Neutrophil (primary cell): Measurements from ENCODE around the gene SIDT1.

Source experiments
- H3K27ac ChIP-seq: fragments of 200-600 bp; sonication (generic); 2 replicates; pipeline ENCODE4 v1.5.1; 2016; ENCODE audit warnings: mild to moderate bottlenecking, moderate library complexity
- H3K27me3 ChIP-seq: fragments of 200-600 bp; sonication (generic); 2 replicates; pipeline ENCODE4 v1.6.0; 2016; ENCODE audit warnings: mild to moderate bottlenecking
- H3K36me3 ChIP-seq: fragments of 200-600 bp; sonication (generic); 2 replicates; pipeline ENCODE4 v1.5.1; 2017
- H3K4me1 ChIP-seq, 2 experiments: fragments of 200-600 bp in 1 of 2; sonication (generic) in 1 of 2; 1 replicate in 1 of 2; 2 replicates in 1 of 2; pipeline versions ENCODE4 v1.5.1 to v1.6.1; 2013 to 2016; ENCODE audit warnings: low read depth in 1 of 2, low read length in 1 of 2, mild to moderate bottlenecking in 1 of 2, moderate library complexity in 1 of 2; ENCODE audit not compliant: control insufficient read depth in 1 of 2, insufficient read depth in 1 of 2
- H3K4me3 ChIP-seq, 2 experiments: fragments of 200-600 bp in 1 of 2; sonication (generic) in 1 of 2; 1 replicate in 1 of 2; 2 replicates in 1 of 2; pipeline ENCODE4 v1.5.1; 2013 to 2016; ENCODE audit warnings: low read depth in 1 of 2, low read length in 1 of 2, mild to moderate bottlenecking in 1 of 2, moderate library complexity in 1 of 2
- H3K9me3 ChIP-seq: fragments of 200-600 bp; sonication (generic); 2 replicates; pipeline ENCODE4 v1.5.1; 2016
- TF ChIP-seq, protein P1 (sequence below): fragments of 200-600 bp; sonication (generic); IDR thresholded peaks from 2 replicates; pipeline ENCODE4 v1.5.1; 2016; ENCODE audit warnings: antibody characterized with exemption

SIDT1 gene

DNA sequence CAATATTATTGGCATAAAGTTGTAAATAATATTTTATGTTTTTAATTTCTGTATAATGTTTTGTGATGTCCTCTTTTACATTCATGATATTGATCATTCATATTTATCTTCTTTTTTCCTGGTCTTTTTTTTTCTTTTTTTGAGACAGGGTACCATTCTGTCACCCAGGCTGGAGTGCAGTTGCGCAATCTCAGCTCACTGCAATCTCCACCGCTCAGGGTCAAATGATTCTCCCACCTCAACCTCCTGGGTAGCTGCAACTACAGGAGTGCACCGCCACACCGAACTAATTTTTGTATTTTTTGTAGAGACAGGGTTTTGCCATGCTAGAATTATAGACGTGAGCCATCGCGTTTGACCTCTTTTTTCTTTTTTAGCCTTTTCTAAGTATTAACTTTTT is 111.2 kb downstream of the SIDT1 start:
- H3K36me3 ChIP-seq: no peaks in the 10 kb centered on the region
- no peaks in the 10 kb centered on the region for H3K27me3 ChIP-seq
- H3K4me3 ChIP-seq: no peak overlapping the region
- H3K4me1 ChIP-seq: no peaks in the 10 kb centered on the region
- H3K27ac ChIP-seq: no peak overlapping the region
- TF ChIP-seq, protein P1, sequence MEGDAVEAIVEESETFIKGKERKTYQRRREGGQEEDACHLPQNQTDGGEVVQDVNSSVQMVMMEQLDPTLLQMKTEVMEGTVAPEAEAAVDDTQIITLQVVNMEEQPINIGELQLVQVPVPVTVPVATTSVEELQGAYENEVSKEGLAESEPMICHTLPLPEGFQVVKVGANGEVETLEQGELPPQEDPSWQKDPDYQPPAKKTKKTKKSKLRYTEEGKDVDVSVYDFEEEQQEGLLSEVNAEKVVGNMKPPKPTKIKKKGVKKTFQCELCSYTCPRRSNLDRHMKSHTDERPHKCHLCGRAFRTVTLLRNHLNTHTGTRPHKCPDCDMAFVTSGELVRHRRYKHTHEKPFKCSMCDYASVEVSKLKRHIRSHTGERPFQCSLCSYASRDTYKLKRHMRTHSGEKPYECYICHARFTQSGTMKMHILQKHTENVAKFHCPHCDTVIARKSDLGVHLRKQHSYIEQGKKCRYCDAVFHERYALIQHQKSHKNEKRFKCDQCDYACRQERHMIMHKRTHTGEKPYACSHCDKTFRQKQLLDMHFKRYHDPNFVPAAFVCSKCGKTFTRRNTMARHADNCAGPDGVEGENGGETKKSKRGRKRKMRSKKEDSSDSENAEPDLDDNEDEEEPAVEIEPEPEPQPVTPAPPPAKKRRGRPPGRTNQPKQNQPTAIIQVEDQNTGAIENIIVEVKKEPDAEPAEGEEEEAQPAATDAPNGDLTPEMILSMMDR: no peak
- peaks cover 9% of the 10 kb centered on the region for H3K9me3 ChIP-seq

DNA sequence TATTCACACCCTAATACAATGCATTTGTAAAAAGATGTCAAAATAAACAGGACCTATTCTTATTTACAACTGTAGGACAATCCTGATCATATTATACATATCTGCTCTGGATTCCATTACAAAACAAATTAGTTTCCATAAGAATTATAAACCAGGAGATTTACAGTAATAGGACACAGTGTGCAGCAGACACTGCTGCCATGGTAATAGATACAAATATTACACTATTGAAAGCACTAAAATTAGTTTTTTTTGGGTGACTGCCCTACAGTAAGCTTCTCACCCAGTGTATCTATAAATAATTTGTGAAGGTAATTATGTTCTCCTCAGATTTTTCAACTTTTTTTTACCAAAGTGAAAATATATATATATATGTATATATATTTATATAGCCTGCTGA is 116.2 kb downstream of the SIDT1 start:
- H3K9me3 ChIP-seq: peaks cover 9% of the 10 kb centered on the region

DNA sequence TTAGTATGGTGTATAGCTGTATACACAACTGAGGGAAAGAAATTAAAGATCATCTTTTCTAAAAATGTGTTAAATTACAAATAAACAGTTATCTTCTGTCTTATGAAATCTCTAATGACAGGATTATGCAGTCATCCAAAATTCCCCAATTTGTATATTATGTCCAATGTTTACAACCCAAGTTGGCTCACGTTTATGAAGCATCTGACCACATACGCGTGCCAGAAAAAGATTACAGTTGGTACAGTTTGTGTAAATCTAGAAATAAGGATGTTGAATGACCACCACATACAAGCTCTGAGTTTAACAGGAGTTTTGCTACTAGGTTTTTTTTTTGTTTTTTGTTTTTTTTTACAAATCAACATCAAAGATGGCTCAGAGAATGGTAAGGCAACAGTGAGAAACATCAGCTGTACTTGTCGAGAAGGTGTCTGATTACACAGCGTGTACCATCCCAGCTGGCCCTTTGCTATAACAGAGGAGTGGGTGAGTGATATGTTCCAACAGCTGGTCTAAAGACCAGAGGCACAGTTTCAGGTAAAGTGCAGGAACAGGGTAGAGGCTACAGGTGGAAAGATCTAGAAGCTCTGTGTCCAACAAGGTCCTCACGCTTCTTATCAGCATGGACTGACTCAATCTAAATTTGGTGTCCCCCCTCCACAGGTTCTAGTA is 117.0 kb downstream of the SIDT1 start:
- Histone ChIP-seq H3K4me3 (no peak overlapping the region), H3K4me1 (no peaks in the 10 kb centered on the region), H3K27ac (no peak overlapping the region), H3K36me3 (no peaks in the 10 kb centered on the region), H3K27me3 (no peaks in the 10 kb centered on the region), H3K9me3 (peaks cover 9% of the 10 kb centered on the region)
- TF ChIP-seq, protein P1: no peak

More for the DNA sequence above, 116.2 kb downstream of the SIDT1 start:
- Histone ChIP-seq H3K27me3 (no peaks in the 10 kb centered on the region), H3K27ac (no peak overlapping the region), H3K4me1 (no peaks in the 10 kb centered on the region), H3K36me3 (no peaks in the 10 kb centered on the region), H3K4me3 (no peak overlapping the region)
- TF ChIP-seq, protein P1: no peak

DNA sequence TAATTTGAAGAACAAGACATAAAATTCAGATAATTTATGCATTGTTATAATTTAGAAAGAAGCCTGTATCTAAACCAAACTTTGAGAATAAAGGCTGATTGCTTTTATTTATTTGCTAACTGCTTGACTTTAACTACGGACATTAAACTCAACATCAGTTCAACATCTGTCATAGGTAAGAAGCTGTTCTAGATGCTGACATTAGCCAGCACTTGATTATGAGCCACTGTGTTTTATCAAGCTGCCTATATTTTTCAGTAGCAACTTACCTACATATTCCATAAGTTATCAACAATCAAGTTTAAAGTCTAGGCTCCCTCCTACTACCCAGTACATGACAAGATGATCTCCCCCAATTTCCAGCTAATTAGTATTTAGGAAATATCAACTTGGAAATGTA is 122.0 kb downstream of the SIDT1 start:
- Histone ChIP-seq H3K27me3 (no peaks in the 10 kb centered on the region), H3K27ac (no peak overlapping the region), H3K4me3 (no peak overlapping the region), H3K9me3 (no peaks in the 10 kb centered on the region), H3K36me3 (peaks cover 33% of the 10 kb centered on the region), H3K4me1 (no peaks in the 10 kb centered on the region)
- TF ChIP-seq, protein P1: no peak

DNA sequence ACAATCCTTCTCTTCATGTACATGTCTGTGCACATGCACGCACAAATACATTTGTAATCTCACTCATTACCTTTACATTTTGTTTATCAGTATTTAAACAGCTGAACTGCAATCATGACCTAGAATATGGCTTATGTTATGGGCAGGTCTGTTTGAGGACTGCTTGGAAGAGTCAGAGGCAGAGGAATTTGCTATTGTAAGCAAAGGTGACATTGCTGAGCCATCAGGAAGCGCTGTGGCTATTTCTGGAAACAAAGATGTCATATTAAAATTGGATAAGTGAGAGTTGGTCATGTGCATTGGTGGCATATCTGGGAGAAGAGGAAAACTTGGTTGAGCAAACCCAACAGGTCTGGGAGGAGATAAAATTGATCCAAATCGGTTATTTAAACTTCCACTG is 122.5 kb downstream of the SIDT1 start:
- Histone ChIP-seq H3K36me3 (peaks cover 38% of the 10 kb centered on the region), H3K4me1 (no peaks in the 10 kb centered on the region), H3K4me3 (no peak overlapping the region), H3K27me3 (no peaks in the 10 kb centered on the region), H3K9me3 (no peaks in the 10 kb centered on the region), H3K27ac (no peak overlapping the region)
- TF ChIP-seq, protein P1: no peak
